OCI-LY7 (cell line): ENCODE results near the gene TLL2. TPM values are rescaled to one million over a fixed set of nuclear protein-coding genes. Genes with fewer than 3 reads are reported as not detected.
A peak's percentile ranks its signal among the peaks of the same experiment; 100 is the strongest.

Experiments used
- BruUV-seq: library from RNA; stranded (reverse); fragments of 400-500 nt; replicated peaks from 2 replicates; lab custom pipeline; 2021; lab: Mats Ljungman, UMichigan
- CTCF ChIA-PET: fragments of 300-600 bp; sonication (Branson Sonifier 250); formaldehyde crosslinking; loops from one replicate; lab custom pipeline; 2022; ENCODE audit warnings: antibody characterized with exemption; ENCODE audit not compliant: unreplicated experiment; lab: Charles Lee
- POLR2A ChIA-PET: fragments of 300-600 bp; sonication (Branson Sonifier 250); formaldehyde crosslinking; loops from one replicate; lab custom pipeline; 2022; ENCODE audit warnings: antibody characterized with exemption; lab: Charles Lee
- DNase-seq: peaks from one replicate; pipeline ENCODE4 v3.0.0-alpha.2; 2015; ENCODE audit warnings: low spot score
- H2AFZ ChIP-seq: fragments of 200-600 bp; sonication (generic), shearing (Covaris generic); 2 replicates; pipeline ENCODE4 v1.6.1; 2014; ENCODE audit warnings: mild to moderate bottlenecking, antibody characterized with exemption, low read length, moderate library complexity
- H3K27ac ChIP-seq: fragments of 200-600 bp; sonication (generic); 2 replicates; pipeline ENCODE4 v1.5.1; 2014; ENCODE audit warnings: mixed run types, low read depth, mild to moderate bottlenecking, moderate library complexity, low read length, inconsistent platforms; ENCODE audit not compliant: poor library complexity, severe bottlenecking
- H3K36me3 ChIP-seq: fragments of 200-600 bp; sonication (generic); 2 replicates; pipeline ENCODE4 v1.6.1; 2014; ENCODE audit warnings: mild to moderate bottlenecking, antibody characterized with exemption, low read length, moderate library complexity, mixed read lengths; ENCODE audit not compliant: insufficient read depth
- H3K4me1 ChIP-seq: fragments of 200-600 bp; sonication (generic); 2 replicates; pipeline ENCODE4 v1.5.1; 2014; ENCODE audit warnings: mild to moderate bottlenecking, low read length; ENCODE audit not compliant: insufficient read depth, poor library complexity, severe bottlenecking
- H3K4me2 ChIP-seq: fragments of 200-600 bp; sonication (generic); 2 replicates; pipeline ENCODE4 v1.6.1; 2014; ENCODE audit warnings: mild to moderate bottlenecking, low read length
- H3K4me3 ChIP-seq: fragments of 200-600 bp; sonication (generic); 2 replicates; pipeline ENCODE4 v1.5.1; 2014; ENCODE audit warnings: mild to moderate bottlenecking, low read depth, low read length; ENCODE audit not compliant: poor library complexity, severe bottlenecking
- H3K79me2 ChIP-seq: fragments of 200-600 bp; sonication (generic); 2 replicates; pipeline ENCODE4 v1.6.1; 2016; ENCODE audit warnings: low read depth, mild to moderate bottlenecking, low read length, moderate library complexity, mixed read lengths; ENCODE audit not compliant: insufficient read depth
- H3K9me2 ChIP-seq: fragments of 200-600 bp; sonication (generic); 2 replicates; pipeline ENCODE4 v1.6.1; 2016; ENCODE audit warnings: mild to moderate bottlenecking, low read length, mixed read lengths; ENCODE audit not compliant: insufficient read depth
- H3K9me3 ChIP-seq: fragments of 200-600 bp; sonication (generic); 2 replicates; pipeline ENCODE4 v1.6.1; 2014; ENCODE audit warnings: mild to moderate bottlenecking, mixed run types, low read length, mixed read lengths
- H4K20me1 ChIP-seq: fragments of 200-600 bp; sonication (generic); 2 replicates; pipeline ENCODE4 v1.6.1; 2014; ENCODE audit warnings: mild to moderate bottlenecking, antibody characterized with exemption, low read length, moderate library complexity, mixed read lengths; ENCODE audit not compliant: insufficient read depth
- EZH2phosphoT487 ChIP-seq: fragments of 200-600 bp; sonication (generic); IDR thresholded peaks from 2 replicates; pipeline ENCODE4 v1.6.1; 2018; ENCODE audit warnings: low read depth, borderline replicate concordance, mild to moderate bottlenecking, mixed run types, antibody characterized with exemption, low read length, moderate library complexity, mixed read lengths
- intact Hi-C: fragments of 100-400 bp; cut with micrococcal nuclease; formaldehyde crosslinking; loops from one replicate; pipeline ENCODE4 v1.10.0; 2022; ENCODE audit not compliant: unreplicated experiment
- total RNA-seq, 2 experiments: library from RNA; depleted of rRNA in 1 of 2; stranded (reverse); fragments of >200 nt in 1 of 2; shearing (Covaris generic) in 1 of 2; gene quantifications; 2 replicates each; pipeline ENCODE4 v1.2.3, GENCODE V29; 2014 to 2022
- TF ChIP-seq, protein P1 (sequence below): fragments of 200-600 bp; sonication (generic); conservative IDR thresholded peaks from 2 replicates; pipeline ENCODE4 v1.5.1; 2014; ENCODE audit warnings: mild to moderate bottlenecking, antibody characterized with exemption, low read length, moderate library complexity, mixed read lengths

TLL2 gene
- total RNA-seq, 2 experiments from 2014 or later, result 0.97 to 1.1 TPM

DNA sequence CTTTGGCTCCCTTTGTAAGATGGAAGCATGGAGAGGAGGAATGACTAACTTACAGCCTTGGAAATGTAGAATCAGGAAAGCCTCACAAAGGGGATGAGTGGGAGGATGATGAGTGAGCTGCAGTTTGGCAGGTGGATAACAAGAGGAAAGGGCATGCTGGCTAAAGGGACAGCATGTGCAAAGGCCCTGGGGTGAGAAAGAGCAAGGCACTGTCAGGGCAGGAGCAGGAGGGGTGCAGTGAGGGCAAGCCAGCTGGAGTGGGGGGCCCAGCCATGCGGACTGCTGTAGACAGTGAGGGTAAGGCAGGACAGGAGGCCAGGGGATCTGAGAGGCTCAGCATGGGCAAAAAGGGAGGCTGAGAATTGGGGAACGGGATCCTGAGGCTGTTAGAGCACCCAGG is 20.5 kb downstream of the TLL2 start:
- no peak overlapping the region for H3K4me3 ChIP-seq
- no peaks in the 10 kb centered on the region for H3K79me2 ChIP-seq
- no peaks in the 10 kb centered on the region for H3K9me3 ChIP-seq
- no peak overlapping the region for H2AFZ ChIP-seq
- no peaks in the 10 kb centered on the region for H3K4me1 ChIP-seq
- no peak overlapping the region for H3K27ac ChIP-seq
- TF ChIP-seq EZH2phosphoT487, result no peak
- TF ChIP-seq, protein P1, sequence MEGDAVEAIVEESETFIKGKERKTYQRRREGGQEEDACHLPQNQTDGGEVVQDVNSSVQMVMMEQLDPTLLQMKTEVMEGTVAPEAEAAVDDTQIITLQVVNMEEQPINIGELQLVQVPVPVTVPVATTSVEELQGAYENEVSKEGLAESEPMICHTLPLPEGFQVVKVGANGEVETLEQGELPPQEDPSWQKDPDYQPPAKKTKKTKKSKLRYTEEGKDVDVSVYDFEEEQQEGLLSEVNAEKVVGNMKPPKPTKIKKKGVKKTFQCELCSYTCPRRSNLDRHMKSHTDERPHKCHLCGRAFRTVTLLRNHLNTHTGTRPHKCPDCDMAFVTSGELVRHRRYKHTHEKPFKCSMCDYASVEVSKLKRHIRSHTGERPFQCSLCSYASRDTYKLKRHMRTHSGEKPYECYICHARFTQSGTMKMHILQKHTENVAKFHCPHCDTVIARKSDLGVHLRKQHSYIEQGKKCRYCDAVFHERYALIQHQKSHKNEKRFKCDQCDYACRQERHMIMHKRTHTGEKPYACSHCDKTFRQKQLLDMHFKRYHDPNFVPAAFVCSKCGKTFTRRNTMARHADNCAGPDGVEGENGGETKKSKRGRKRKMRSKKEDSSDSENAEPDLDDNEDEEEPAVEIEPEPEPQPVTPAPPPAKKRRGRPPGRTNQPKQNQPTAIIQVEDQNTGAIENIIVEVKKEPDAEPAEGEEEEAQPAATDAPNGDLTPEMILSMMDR, result no peak
- ChIA-PET POLR2A (no interaction called here), CTCF (no interaction called here)
- intact Hi-C loops, result no loop called here
- no TSS peak for BruUV-seq
- H3K4me2 ChIP-seq, result no peak overlapping the region
- H4K20me1 ChIP-seq, result no peaks in the 10 kb centered on the region
- DNase-seq, result no peak
- no peaks in the 10 kb centered on the region for H3K36me3 ChIP-seq
- no peaks in the 10 kb centered on the region for H3K9me2 ChIP-seq

DNA sequence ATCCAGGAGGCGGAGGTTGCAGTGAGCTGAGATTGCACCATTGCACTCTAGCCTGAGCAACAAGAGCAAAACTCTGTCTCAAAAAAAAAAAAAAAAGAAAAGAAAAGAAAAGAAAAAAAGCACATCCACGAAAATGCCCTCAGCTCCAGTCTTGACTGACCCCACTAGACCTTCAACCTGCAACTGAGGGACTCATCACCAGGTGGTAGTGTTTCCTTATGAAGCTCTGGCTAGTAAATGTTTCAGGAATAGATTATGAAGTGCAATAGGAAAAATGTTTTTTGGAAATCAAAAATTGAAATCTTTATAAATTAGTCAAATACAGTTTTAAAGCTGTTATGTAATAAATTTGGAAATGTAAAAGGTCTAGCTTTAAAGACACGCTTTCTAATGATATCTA is 22.4 kb downstream of the TLL2 start:
- DNase-seq, result peak; percentile 19
- ChIA-PET CTCF (no interaction called here), POLR2A (interaction anchor here (1.1 kb wide), 1 partner anchor 22 kb away, joined by 3 read pairs; the partner anchor contains the start of gene TLL2)
- no peaks in the 10 kb centered on the region for H3K9me2 ChIP-seq
- H3K27ac ChIP-seq, result no peak overlapping the region
- H3K9me3 ChIP-seq, result no peaks in the 10 kb centered on the region
- intact Hi-C loops, result no loop called here
- no peaks in the 10 kb centered on the region for H3K79me2 ChIP-seq
- no peaks in the 10 kb centered on the region for H3K36me3 ChIP-seq
- H2AFZ ChIP-seq, result no peak overlapping the region
- no peak overlapping the region for H3K4me3 ChIP-seq
- no TSS peak for BruUV-seq
- no peak overlapping the region for H3K4me2 ChIP-seq
- no peaks in the 10 kb centered on the region for H4K20me1 ChIP-seq
- H3K4me1 ChIP-seq, result no peaks in the 10 kb centered on the region
- TF ChIP-seq EZH2phosphoT487, result no peak
- TF ChIP-seq, protein P1, result peak; percentile 65

DNA sequence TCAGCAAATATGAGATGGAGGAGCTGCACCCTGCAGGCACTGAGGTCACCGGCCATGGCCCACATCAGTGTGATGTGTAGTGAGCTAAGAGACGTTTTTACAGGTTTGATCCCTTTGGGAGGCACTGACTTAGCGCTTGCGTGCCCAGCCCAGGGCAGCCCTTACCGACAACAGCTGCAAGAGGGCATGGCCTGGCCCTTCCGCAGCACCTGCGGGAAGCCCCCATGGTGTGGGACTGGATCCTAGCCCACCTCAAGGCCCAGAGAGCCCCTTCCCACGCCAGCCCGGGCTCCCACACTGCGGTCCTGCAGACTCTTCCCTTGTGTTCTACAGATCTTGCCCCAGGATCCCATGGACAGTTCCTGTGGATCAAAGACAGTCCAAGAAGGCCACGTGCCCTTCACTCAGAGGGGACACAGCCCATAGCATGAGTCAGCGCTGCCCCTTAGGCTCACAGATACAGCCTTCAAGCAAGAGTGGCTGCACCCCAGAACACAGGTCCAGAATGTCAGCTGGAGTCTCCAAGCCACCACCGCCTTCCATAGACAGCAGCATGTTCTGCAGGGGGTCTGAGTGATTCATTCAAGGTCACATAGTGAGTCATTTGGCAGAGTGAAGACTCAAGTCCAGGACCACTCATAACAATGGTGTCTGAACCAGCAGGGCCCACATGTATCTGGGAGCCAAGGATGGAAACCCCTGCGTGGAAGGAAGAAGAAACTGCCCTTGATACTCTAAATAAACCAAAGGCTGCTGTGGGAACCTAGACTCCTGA is 25.4 kb downstream of the TLL2 start:
- no peaks in the 10 kb centered on the region for H3K79me2 ChIP-seq
- CTCF ChIA-PET, result no interaction called here
- no peak overlapping the region for H3K4me2 ChIP-seq
- H4K20me1 ChIP-seq, result no peaks in the 10 kb centered on the region
- no peak overlapping the region for H3K27ac ChIP-seq
- H3K9me3 ChIP-seq, result no peaks in the 10 kb centered on the region
- POLR2A ChIA-PET, result no interaction called here
- TF ChIP-seq, protein P1, result no peak
- TF ChIP-seq EZH2phosphoT487, result no peak
- H3K36me3 ChIP-seq, result no peaks in the 10 kb centered on the region
- H2AFZ ChIP-seq, result no peak overlapping the region
- intact Hi-C loops, result no loop called here
- BruUV-seq, result no TSS peak
- H3K4me1 ChIP-seq, result no peaks in the 10 kb centered on the region
- H3K9me2 ChIP-seq, result no peaks in the 10 kb centered on the region
- H3K4me3 ChIP-seq, result no peak overlapping the region
- DNase-seq, result no peak
